ENCODE results near the gene SGK1. TPM values are rescaled to one million over a fixed set of nuclear protein-coding genes. Genes with fewer than 3 reads are reported as not detected.

The SGK1 gene
- total RNA-seq, 1 donor from 2014 or later, result 175 TPM

DNA sequence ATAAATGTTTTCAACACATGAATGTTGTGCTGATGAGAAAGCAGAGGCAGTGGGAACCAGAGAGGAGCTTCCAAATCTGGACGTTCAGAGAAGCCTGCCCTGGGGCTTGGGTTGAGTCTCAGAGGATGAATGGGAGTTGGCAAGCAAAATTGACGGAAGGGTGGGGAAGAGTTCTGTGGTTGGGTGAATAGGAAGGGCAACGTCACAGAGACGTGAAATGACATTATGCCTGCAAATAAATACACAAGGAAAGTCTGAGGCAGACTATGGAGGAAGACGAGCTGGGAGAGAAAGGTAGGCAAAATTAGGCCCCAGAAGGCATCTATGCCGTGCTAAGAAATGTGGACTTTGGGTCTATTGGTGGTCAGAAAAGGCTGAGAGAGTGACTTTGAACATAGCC, 25.2 kb upstream of the SGK1 start:
- DNase-seq (ENCODE audit: low read depth), result no peak
- TF ChIP-seq, protein P1, sequence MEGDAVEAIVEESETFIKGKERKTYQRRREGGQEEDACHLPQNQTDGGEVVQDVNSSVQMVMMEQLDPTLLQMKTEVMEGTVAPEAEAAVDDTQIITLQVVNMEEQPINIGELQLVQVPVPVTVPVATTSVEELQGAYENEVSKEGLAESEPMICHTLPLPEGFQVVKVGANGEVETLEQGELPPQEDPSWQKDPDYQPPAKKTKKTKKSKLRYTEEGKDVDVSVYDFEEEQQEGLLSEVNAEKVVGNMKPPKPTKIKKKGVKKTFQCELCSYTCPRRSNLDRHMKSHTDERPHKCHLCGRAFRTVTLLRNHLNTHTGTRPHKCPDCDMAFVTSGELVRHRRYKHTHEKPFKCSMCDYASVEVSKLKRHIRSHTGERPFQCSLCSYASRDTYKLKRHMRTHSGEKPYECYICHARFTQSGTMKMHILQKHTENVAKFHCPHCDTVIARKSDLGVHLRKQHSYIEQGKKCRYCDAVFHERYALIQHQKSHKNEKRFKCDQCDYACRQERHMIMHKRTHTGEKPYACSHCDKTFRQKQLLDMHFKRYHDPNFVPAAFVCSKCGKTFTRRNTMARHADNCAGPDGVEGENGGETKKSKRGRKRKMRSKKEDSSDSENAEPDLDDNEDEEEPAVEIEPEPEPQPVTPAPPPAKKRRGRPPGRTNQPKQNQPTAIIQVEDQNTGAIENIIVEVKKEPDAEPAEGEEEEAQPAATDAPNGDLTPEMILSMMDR (conservative IDR thresholded peaks at IDR 0.05; ENCODE audit: low read depth, low read length), result no peak
- no peak overlapping the region for H3K4me3 ChIP-seq (ENCODE audit: low read depth, low read length)

DNA sequence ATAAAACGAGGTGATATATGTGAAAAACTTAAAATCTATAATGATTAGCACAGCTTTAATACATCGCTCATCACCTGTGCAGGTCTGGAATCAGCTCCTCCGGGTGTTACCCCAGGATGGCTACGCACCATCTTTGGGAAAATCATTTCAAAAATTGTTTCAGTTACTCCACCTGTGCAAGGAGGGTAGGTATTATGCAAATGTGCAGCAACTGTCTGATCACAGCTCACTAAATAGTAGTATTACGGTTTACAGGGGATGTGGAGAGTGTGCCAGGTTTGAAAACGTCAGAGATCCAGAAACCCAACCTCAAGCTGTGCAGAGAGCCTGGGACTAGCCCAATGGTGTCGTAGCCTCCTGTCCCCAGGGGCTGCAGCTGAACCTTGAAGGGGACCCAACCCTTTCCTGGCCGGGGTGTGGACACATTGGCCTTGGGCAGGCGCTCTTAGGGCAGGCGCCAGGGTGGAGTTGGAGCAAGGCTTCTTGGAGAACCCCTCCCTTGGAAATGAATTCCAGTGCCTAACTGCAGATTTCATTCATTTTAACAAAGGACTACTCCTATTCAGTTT, 24.2 kb upstream of the SGK1 start:
- DNase-seq (ENCODE audit: low read depth), result no peak
- H3K4me3 ChIP-seq (ENCODE audit: low read depth, low read length), result no peak overlapping the region
- TF ChIP-seq, protein P1 (conservative IDR thresholded peaks at IDR 0.05; ENCODE audit: low read depth, low read length), result no peak

DNA sequence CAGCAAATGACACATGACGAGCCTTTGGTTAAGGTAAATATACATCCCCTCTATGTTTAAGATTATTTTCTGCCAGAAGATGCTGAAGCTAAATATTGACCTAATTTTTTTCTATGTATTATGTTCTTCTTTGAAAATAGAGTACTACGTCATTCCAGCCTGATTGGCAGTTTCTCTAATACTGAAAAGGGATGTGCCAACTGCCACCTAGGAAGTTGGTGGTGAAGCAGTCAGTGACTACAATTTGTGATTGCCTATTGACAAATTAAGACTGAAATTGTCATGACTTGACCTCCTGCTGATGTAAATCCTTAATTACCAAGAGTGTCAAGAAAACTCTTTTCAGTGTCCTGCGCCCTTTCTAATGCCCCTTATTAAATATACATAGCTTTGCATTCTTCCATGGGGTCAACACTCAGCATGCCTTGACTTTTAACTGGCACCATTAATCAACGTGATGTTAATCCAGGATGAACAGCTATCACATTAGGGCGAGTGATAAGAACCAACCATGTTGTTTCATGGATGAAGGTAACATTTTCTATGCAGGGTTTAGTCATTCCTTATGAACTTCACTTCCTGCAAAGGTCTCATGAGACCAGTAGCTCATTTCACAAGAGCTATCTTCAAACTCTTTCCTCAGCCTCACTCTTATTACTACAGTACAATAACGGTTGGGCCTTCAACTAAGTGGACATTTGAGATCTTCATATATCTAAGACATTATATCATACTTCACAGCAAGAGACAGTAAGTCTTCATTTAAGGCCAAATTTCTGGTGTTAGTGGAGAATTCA, 22.5 kb upstream of the SGK1 start:
- TF ChIP-seq, protein P1 (conservative IDR thresholded peaks at IDR 0.05; ENCODE audit: low read depth, low read length), result no peak
- no peak for DNase-seq (ENCODE audit: low read depth)

DNA sequence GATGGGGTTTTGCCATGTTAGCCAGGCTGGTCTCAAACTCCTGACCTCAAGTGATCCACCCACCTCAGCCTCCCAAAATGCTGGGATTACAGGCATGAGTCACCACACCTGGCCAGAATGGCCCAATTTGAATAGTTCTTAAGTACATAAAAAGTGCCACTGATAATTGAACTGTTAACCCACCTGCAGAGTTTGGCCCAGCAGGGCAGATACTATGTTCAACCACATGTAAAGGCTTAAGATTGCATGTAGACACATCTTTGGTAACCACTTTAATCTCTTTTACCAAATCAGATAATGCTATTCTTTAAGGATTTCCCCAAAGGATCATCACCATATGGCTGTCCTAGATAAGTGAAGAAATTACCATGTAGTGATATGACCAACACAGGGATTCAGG, 21.3 kb upstream of the SGK1 start:
- TF ChIP-seq, protein P1 (conservative IDR thresholded peaks at IDR 0.05; ENCODE audit: low read depth, low read length), result no peak
- no peak overlapping the region for H3K4me3 ChIP-seq (ENCODE audit: low read depth, low read length)

More for the DNA sequence above, 22.5 kb upstream of the SGK1 start:
- no peak overlapping the region for H3K4me3 ChIP-seq (ENCODE audit: low read depth, low read length)

DNA sequence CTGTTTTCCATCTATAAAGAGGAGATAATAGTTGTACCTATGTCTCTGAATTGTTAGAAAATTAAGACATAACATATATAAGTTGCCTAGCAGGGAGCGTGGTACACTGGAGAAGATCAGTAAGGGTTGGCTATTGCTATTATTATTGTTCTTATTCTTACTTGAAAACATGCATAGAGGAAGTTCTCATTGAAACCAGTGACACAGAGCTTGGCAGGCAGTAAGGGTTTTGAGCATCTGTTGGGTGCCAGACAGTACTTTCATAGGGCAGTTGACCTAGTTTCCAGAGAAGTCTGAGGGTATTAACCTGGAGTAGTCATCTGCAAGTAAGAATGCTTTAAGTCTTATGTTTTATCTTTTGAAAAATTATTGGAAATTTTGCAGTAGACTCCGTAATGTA, 13.3 kb upstream of the SGK1 start:
- DNase-seq (ENCODE audit: low read depth), result no peak
- TF ChIP-seq, protein P1 (conservative IDR thresholded peaks at IDR 0.05; ENCODE audit: low read depth, low read length), result no peak
- H3K4me3 ChIP-seq (ENCODE audit: low read depth, low read length), result no peak overlapping the region

More for the DNA sequence above, 21.3 kb upstream of the SGK1 start:
- DNase-seq (ENCODE audit: low read depth), result no peak

DNA sequence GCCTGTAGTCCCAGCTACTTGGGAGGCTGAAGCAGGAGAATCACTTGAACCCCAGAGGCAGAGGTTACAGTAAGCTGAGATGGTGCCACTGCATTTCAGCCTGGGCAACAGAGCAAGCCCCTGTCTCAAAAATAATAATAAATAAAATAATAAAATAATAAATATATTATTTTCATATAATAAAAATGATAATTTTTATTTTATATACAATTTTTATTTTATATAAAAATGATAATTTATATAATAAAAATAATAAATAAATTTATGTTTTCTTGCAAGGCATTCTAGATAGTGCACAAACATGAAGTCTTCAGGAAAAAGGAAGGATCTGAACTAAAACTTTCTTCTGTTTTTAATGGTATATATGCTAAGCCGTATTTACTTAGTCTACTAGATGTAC, 12.6 kb upstream of the SGK1 start:
- no peak overlapping the region for H3K4me3 ChIP-seq (ENCODE audit: low read depth, low read length)
- no peak for DNase-seq (ENCODE audit: low read depth)
- TF ChIP-seq, protein P1 (conservative IDR thresholded peaks at IDR 0.05; ENCODE audit: low read depth, low read length), result no peak

Measured in epithelial cell of proximal tubule (primary cell).